HepG2 (cell line): ENCODE data around the gene HDGFL2. TPM values are rescaled to one million over a fixed set of nuclear protein-coding genes. Genes with fewer than 3 reads are reported as not detected.

Experiments used
- ATAC-seq: fragments of 200-7000 bp; cut with Tn5 transposase; 3 replicates; pipeline ENCODE4 v1.9.1; 2020; ENCODE audit warnings: mild to moderate bottlenecking, moderate library complexity
- BruUV-seq: library from RNA; stranded (reverse); fragments of 400-500 nt; replicated peaks from 2 replicates; lab custom pipeline; 2021; lab: Mats Ljungman, UMichigan
- CTCF ChIA-PET: fragments of 300-600 bp; formaldehyde crosslinking; extraction: SDS; loops from one replicate; lab custom pipeline; 2021; ENCODE audit warnings: low total read pairs, inconsistent platforms, low intra/inter-chr PET ratio; lab: Yijun Ruan, JAX
- POLR2A ChIA-PET: fragments of 350-600 bp; sonication (Branson Sonifier 250); formaldehyde crosslinking; loops from one replicate; lab custom pipeline; 2020; ENCODE audit warnings: antibody characterized with exemption, inconsistent platforms; lab: Yijun Ruan, JAX
- DNase-seq: peaks from one replicate; pipeline ENCODE4 v3.0.0-alpha.2; 2015; ENCODE audit warnings: low spot score
- FAIRE-seq: peaks from 3 replicates; lab custom pipeline; 2011; peaks lifted over from hg19 to GRCh38; lab: Jason Lieb, UNC
- H2AFZ ChIP-seq: one replicate; pipeline ENCODE4 v1.6.1; 2011; ENCODE audit warnings: low read length, inconsistent platforms
- H3K27ac ChIP-seq: fragments of 300-600 bp; 3 replicates; pipeline ENCODE4 v1.8.0; 2011; ENCODE audit warnings: mixed run types, mild to moderate bottlenecking, mixed read lengths, low read length, inconsistent platforms; ENCODE audit not compliant: insufficient read depth; ENCODE audit errors: extremely low read length
- H3K27me3 ChIP-seq, 2 experiments: fragments of 200-600 bp in 1 of 2; 2 replicates in 1 of 2; 3 replicates in 1 of 2; pipeline versions ENCODE4 v1.6.0 to v1.8.0; 2011; ENCODE audit warnings: low read length in 2 of 2, mild to moderate bottlenecking in 2 of 2, moderate library complexity in 2 of 2, inconsistent platforms in 1 of 2; ENCODE audit not compliant: insufficient read depth in 2 of 2, control insufficient read depth in 1 of 2
- H3K36me3 ChIP-seq, 2 experiments: fragments of 200-600 bp in 1 of 2; replicated peaks in 1 of 2; 2 replicates in 1 of 2; 3 replicates in 1 of 2; pipeline versions ENCODE4 v1.5.1 to v1.8.0; 2011; ENCODE audit warnings: low read length in 2 of 2, inconsistent platforms in 1 of 2; ENCODE audit not compliant: insufficient read depth in 2 of 2, control insufficient read depth in 1 of 2
- H3K4me1 ChIP-seq: 2 replicates; pipeline ENCODE4 v1.5.1; 2012; ENCODE audit warnings: low read length, inconsistent platforms; ENCODE audit not compliant: insufficient read depth
- H3K4me2 ChIP-seq: 2 replicates; pipeline ENCODE4 v1.6.0; 2011; ENCODE audit warnings: low read depth, low read length, inconsistent platforms
- H3K4me3 ChIP-seq, 3 experiments: fragments of 200-600 bp in 1 of 3; sonication (generic), shearing (Covaris generic) in 1 of 3; replicated peaks in 1 of 3; 2 replicates each; pipeline ENCODE4 v1.5.1; 2011 to 2016; ENCODE audit warnings: low read length in 3 of 3, inconsistent platforms in 2 of 3, low read depth in 2 of 3, mild to moderate bottlenecking in 2 of 3, control low read depth in 1 of 3, mixed read lengths in 1 of 3; ENCODE audit not compliant: insufficient read depth in 1 of 3
- H3K79me2 ChIP-seq: one replicate; pipeline ENCODE4 v1.6.1; 2011; ENCODE audit warnings: low read length, inconsistent platforms; ENCODE audit not compliant: insufficient read depth
- H3K9ac ChIP-seq: 2 replicates; pipeline ENCODE4 v1.6.0; 2011; ENCODE audit warnings: mild to moderate bottlenecking, low read depth, low read length, inconsistent platforms; ENCODE audit not compliant: insufficient read depth
- H3K9me3 ChIP-seq: 2 replicates; pipeline ENCODE4 v1.5.1; 2012; ENCODE audit warnings: mild to moderate bottlenecking, low read length
- H4K20me1 ChIP-seq: 2 replicates; pipeline ENCODE4 v1.6.0; 2011; ENCODE audit warnings: inconsistent platforms, mild to moderate bottlenecking, low read length, moderate library complexity; ENCODE audit not compliant: insufficient read depth
- BORCS8-MEF2B ChIP-seq: sonication (generic); formaldehyde crosslinking; IDR thresholded peaks from 2 replicates; pipeline ENCODE4 v1.8.0; 2022; ENCODE audit warnings: mild to moderate bottlenecking, missing genetic modification reagents
- DPF2 ChIP-seq: sonication (generic); formaldehyde crosslinking; IDR thresholded peaks from 2 replicates; pipeline ENCODE4 v1.4.0; 2020; ENCODE audit warnings: mild to moderate bottlenecking, low read depth, missing genetic modification reagents, borderline replicate concordance
- FOXK1 ChIP-seq: sonication (generic); formaldehyde crosslinking; IDR thresholded peaks from 2 replicates; pipeline ENCODE4 v1.4.0; 2020; ENCODE audit warnings: low read depth, missing genetic modification reagents, borderline replicate concordance
- TERF1 ChIP-seq: sonication (generic); formaldehyde crosslinking; IDR thresholded peaks from 2 replicates; pipeline ENCODE4 v1.8.0; 2022; ENCODE audit warnings: mild to moderate bottlenecking, missing genetic modification reagents, moderate library complexity
- ZBTB40 ChIP-seq, 2 experiments: fragments of 450-650 bp in 1 of 2; sonication (generic) in 1 of 2; formaldehyde crosslinking in 1 of 2; IDR thresholded peaks; 2 replicates each; pipeline versions ENCODE4 v1.6.1 to v1.8.0; 2016 to 2022; ENCODE audit warnings: antibody characterized with exemption in 1 of 2, mild to moderate bottlenecking in 1 of 2, missing genetic modification reagents in 1 of 2
- ZNF713 ChIP-seq: sonication (generic); formaldehyde crosslinking; IDR thresholded peaks from 2 replicates; pipeline ENCODE4 v1.4.0; 2020; ENCODE audit warnings: mild to moderate bottlenecking, missing genetic modification reagents
- ZNF770 ChIP-seq: sonication (generic); formaldehyde crosslinking; IDR thresholded peaks from 2 replicates; pipeline ENCODE4 v1.5.0; 2020; ENCODE audit warnings: mild to moderate bottlenecking, missing genetic modification reagents
- ZSCAN31 ChIP-seq: sonication (generic); formaldehyde crosslinking; IDR thresholded peaks from 2 replicates; pipeline ENCODE4 v1.5.0; 2020; ENCODE audit warnings: low read depth, mild to moderate bottlenecking, missing genetic modification reagents
- WGBS: methylation state at CpG from one replicate; pipeline ENCODE4 v1.1.6; 2017; ENCODE audit warnings: low lambda C conversion rate; 5-methylcytosine and 5-hydroxymethylcytosine counted together
- in situ Hi-C: cut with HindIII; loops from 2 replicates; pipeline ENCODE4 v1.10.0; 2017; ENCODE audit warnings: low pct_unique_long_range_greater_than_20kb; ENCODE audit not compliant: extremely low pct_ligation_motif_present
- intact Hi-C: fragments of 100-400 bp; cut with micrococcal nuclease; formaldehyde crosslinking; loops from one replicate; pipeline ENCODE4 v1.10.0; 2022; ENCODE audit not compliant: unreplicated experiment
- polyA plus RNA-seq, 8 experiments: library from polyadenylated mRNA; depleted of rRNA in 3 of 8; stranded (reverse) in 7 of 8; unstranded in 1 of 8; fragments of >200 nt; fragmentation: Illumina TruSeq in 4 of 8; extraction: Trizol in 4 of 8; gene quantifications; 2 replicates each; pipeline versions ENCODE4 v1.2.1 to v1.2.3, GENCODE V29; 2011 to 2016; ENCODE audit warnings: low read depth in 4 of 8, missing spikeins in 1 of 8, mixed read lengths in 1 of 8; ENCODE audit not compliant: insufficient read depth in 1 of 8
- total RNA-seq, 5 experiments: library from RNA; depleted of rRNA; stranded (reverse); fragments of >200 nt; fragmentation: Illumina TruSeq; extraction: Trizol; gene quantifications; 2 replicates each; pipeline ENCODE4 v1.2.3, GENCODE V29; 2016; ENCODE audit warnings: low read depth in 1 of 5

HDGFL2 gene
- total and polyA plus RNA-seq, 2 of the 13 experiments (the other 11 are each of a cell fraction or from before 2014, with no cell fraction given), result 20.0 to 51.1 TPM

GRCh38 chr19:4522291-4523002, 50.4 kb downstream of the HDGFL2 start:
- intact Hi-C loops, result no loop called here
- no peak for TF ChIP-seq ZSCAN31 (CRISPR knock-in tag)
- no peak for TF ChIP-seq ZBTB40 (IDR thresholded peaks at IDR 0.05)
- TF ChIP-seq ZBTB40 (CRISPR knock-in tag; IDR thresholded peaks at IDR 0.05), result no peak
- no peak for TF ChIP-seq BORCS8-MEF2B (CRISPR knock-in tag)
- TF ChIP-seq FOXK1, result 0 out of 2 replicates have a peak, but pooled peaks have one; percentile 0
- peak; percentile 77 for TF ChIP-seq ZNF770 (CRISPR knock-in tag)
- no peak for TF ChIP-seq ZNF713 (CRISPR knock-in tag)
- no peak for TF ChIP-seq DPF2 (CRISPR knock-in tag)
- no peak for TF ChIP-seq TERF1 (CRISPR knock-in tag)

More at GRCh38 chr19:4522291-4523002, 50.4 kb downstream of the HDGFL2 start:
- H3K9ac ChIP-seq, result peak overlapping the region; percentile 50
- no peaks in the 10 kb centered on the region for H3K79me2 ChIP-seq
- peak overlapping the region; percentile 57 for H3K27ac ChIP-seq
- peak overlapping the region in 2 of 3 experiments; percentile 1 to 58; a peak in 2 of 6 replicates for H3K4me3 ChIP-seq
- ATAC-seq, result no peak
- H3K27me3 ChIP-seq, result no peaks in the 10 kb centered on the region
- H4K20me1 ChIP-seq, result no peaks in the 10 kb centered on the region
- in situ Hi-C loops, result no loop called here
- H2AFZ ChIP-seq, result no peak overlapping the region
- H3K4me1 ChIP-seq, result peaks cover 61% of the 10 kb centered on the region
- BruUV-seq, result no TSS peak
- POLR2A ChIA-PET, result interaction anchor here (0.9 to 4.5 kb wide), 5 partner anchors 13 to 51 kb away, joined by 3 to 38 read pairs (median 8); partner anchors contain the start of genes HDGFL2 and PLIN5
- FAIRE-seq, result no peak
- H3K4me2 ChIP-seq, result peak overlapping the region; percentile 73
- H3K9me3 ChIP-seq, result no peaks in the 10 kb centered on the region
- no peak for DNase-seq
- no peaks in the 10 kb centered on the region for H3K36me3 ChIP-seq
- CTCF ChIA-PET, result no interaction called here
- 59% methylated on average over 13 of the region's 15 CpGs for WGBS
